ENCODE results near the gene ODR4.

The ODR4 gene

DNA sequence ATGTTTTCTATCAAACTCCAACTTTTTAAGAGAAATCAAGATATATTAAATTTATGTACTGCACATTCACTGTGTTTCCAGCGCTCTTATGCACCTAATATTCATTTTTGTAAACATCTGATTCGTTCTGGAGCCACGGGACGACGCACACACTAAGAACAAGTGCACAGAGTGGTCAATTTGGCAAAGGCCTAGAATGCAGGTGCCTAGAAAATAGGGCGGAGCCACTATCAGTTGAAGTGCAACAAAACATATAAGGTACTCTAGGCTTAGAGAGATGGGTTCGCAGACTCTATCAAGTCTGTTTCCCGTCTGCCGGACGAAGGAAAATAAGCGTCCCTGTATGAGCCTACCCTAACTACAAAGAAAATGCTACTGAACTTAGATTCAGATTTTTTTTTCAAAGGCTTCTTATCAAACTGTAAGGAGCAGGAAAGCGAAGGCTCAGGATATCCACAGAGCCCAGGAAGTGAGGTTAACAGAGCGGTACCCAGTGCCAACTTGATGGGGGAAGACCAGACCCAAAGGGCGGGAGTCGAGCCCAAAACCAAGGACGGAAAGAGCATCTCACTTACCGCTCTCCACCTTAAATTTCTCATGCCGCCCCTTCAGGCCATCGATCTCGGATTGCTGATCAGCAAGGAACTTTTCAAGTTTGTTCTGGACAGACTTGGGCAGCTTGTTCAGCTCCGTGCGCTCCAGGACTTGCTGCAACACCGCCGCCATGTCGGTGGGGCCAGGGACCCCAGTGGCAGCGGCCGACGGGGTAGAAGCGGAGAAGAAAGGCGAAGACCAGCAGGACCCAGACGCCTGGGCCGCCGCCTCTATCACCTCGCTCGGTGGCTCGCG lies 1.1 kb upstream of the ODR4 start:
- Histone ChIP-seq H3K9me3 (ENCODE audit: low read length) (no peaks in the 10 kb centered on the region), H3K27ac (ENCODE audit: low read depth, low read length, poor library complexity, severe bottlenecking) (peak overlapping the region; percentile 77), H3K9ac (ENCODE audit: low read length) (peak overlapping the region; percentile 82), H3K4me1 (ENCODE audit: insufficient read depth, low read length, severe bottlenecking) (peaks cover 27% of the 10 kb centered on the region), H3K9me2 (ENCODE audit: low read depth, low read length) (no peaks in the 10 kb centered on the region), H3F3A (ENCODE audit: insufficient read depth, low read length) (no peaks in the 10 kb centered on the region), H3K79me2 (ENCODE audit: insufficient read depth, low read length) (peaks cover 44% of the 10 kb centered on the region), H3K4me2 (ENCODE audit: low read length) (peak overlapping the region; percentile 82), H3K4me3 (ENCODE audit: low read depth, low read length, poor library complexity, severe bottlenecking) (peak overlapping the region; percentile 89), H3K27me3 (ENCODE audit: insufficient read depth, low read length) (no peaks in the 10 kb centered on the region), H4K20me1 (ENCODE audit: insufficient read depth, low read length) (no peaks in the 10 kb centered on the region), H2AFZ (ENCODE audit: low read length) (no peak overlapping the region), H3K36me3 (ENCODE audit: insufficient read depth, low read length) (peaks cover 38% of the 10 kb centered on the region)
- no peak for TF ChIP-seq EZH2 (IDR thresholded peaks at IDR 0.05; ENCODE audit: borderline replicate concordance, low read length)
- TF ChIP-seq, protein P1, sequence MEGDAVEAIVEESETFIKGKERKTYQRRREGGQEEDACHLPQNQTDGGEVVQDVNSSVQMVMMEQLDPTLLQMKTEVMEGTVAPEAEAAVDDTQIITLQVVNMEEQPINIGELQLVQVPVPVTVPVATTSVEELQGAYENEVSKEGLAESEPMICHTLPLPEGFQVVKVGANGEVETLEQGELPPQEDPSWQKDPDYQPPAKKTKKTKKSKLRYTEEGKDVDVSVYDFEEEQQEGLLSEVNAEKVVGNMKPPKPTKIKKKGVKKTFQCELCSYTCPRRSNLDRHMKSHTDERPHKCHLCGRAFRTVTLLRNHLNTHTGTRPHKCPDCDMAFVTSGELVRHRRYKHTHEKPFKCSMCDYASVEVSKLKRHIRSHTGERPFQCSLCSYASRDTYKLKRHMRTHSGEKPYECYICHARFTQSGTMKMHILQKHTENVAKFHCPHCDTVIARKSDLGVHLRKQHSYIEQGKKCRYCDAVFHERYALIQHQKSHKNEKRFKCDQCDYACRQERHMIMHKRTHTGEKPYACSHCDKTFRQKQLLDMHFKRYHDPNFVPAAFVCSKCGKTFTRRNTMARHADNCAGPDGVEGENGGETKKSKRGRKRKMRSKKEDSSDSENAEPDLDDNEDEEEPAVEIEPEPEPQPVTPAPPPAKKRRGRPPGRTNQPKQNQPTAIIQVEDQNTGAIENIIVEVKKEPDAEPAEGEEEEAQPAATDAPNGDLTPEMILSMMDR (IDR thresholded peaks at IDR 0.05; ENCODE audit: low read length): no peak

DNA sequence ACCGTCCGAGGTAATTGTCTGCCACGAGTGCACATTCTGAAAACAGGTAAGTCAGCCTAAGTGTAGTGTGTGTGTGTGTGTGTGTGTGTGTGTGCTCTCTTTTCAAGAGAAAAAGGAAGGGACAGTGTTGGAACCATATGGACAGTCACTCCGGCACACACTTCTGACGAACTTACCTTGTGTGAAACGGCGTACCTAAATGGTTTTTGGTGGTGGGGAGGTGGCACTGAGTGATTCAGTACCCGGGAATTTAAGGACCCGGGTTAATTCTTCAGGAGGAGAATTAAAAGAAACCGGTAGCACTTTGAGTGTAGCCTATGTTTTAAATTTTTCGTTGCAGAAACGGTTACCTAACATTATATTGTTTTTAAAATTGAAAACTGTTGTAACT lies 286 bp downstream of the ODR4 start:
- Histone ChIP-seq H3K9me2 (ENCODE audit: low read depth, low read length) (no peaks in the 10 kb centered on the region), H3K27ac (ENCODE audit: low read depth, low read length, poor library complexity, severe bottlenecking) (peak overlapping the region; percentile 77), H3K36me3 (ENCODE audit: insufficient read depth, low read length) (peaks cover 35% of the 10 kb centered on the region), H3F3A (ENCODE audit: insufficient read depth, low read length) (no peaks in the 10 kb centered on the region), H2AFZ (ENCODE audit: low read length) (peak overlapping the region; percentile 85), H4K20me1 (ENCODE audit: insufficient read depth, low read length) (no peaks in the 10 kb centered on the region), H3K9me3 (ENCODE audit: low read length) (no peaks in the 10 kb centered on the region), H3K79me2 (ENCODE audit: insufficient read depth, low read length) (peaks cover 44% of the 10 kb centered on the region), H3K4me2 (ENCODE audit: low read length) (peak overlapping the region; percentile 80), H3K9ac (ENCODE audit: low read length) (peak overlapping the region; percentile 82), H3K4me3 (ENCODE audit: low read depth, low read length, poor library complexity, severe bottlenecking) (peak overlapping the region; percentile 89), H3K4me1 (ENCODE audit: insufficient read depth, low read length, severe bottlenecking) (peaks cover 27% of the 10 kb centered on the region), H3K27me3 (ENCODE audit: insufficient read depth, low read length) (no peaks in the 10 kb centered on the region)
- no peak for TF ChIP-seq EZH2 (IDR thresholded peaks at IDR 0.05; ENCODE audit: borderline replicate concordance, low read length)
- TF ChIP-seq, protein P1 (IDR thresholded peaks at IDR 0.05; ENCODE audit: low read length): no peak

DNA sequence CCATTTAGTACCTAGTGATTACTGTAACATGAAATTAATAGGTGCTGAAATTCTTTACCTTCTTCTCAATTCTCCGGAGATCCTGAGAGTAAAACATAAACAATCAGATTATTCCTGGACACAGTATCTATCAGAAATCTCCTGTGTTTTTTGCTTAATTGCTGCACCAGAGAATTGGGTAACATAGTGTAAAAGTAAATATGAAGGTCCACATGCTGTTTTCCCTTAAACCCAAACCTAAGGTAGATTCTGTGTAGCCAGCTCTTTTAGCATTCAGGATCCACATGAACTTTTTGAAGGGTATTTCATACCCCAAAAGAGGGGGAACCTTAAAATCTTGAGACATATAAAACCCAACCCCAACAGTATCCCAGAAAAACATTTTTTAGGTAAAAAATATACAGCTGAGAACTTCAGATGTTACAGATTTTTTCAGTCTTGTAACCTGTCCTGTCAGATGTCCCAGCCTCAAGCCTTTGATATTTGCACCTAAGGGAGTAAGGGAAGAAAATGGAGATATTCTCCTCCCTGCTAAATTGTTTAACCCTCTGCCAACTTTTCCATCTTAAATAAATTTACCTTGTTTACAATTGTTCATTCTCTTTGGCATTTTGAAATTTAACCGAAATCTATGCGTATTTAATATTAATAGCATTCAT lies 11.2 kb downstream of the ODR4 start:
- Histone ChIP-seq H3K4me1 (ENCODE audit: insufficient read depth, low read length, severe bottlenecking) (no peaks in the 10 kb centered on the region), H3K4me2 (ENCODE audit: low read length) (no peak overlapping the region), H3K79me2 (ENCODE audit: insufficient read depth, low read length) (no peaks in the 10 kb centered on the region), H3K27me3 (ENCODE audit: insufficient read depth, low read length) (no peaks in the 10 kb centered on the region), H3K9me2 (ENCODE audit: low read depth, low read length) (no peaks in the 10 kb centered on the region), H3F3A (ENCODE audit: insufficient read depth, low read length) (no peaks in the 10 kb centered on the region; the same call in 1 of the 2 replicates), H3K27ac (ENCODE audit: low read depth, low read length, poor library complexity, severe bottlenecking) (no peak overlapping the region), H3K4me3 (ENCODE audit: low read depth, low read length, poor library complexity, severe bottlenecking) (no peak overlapping the region), H3K9me3 (ENCODE audit: low read length) (no peaks in the 10 kb centered on the region), H3K9ac (ENCODE audit: low read length) (no peak overlapping the region), H3K36me3 (ENCODE audit: insufficient read depth, low read length) (peaks cover 51% of the 10 kb centered on the region), H2AFZ (ENCODE audit: low read length) (no peak overlapping the region), H4K20me1 (ENCODE audit: insufficient read depth, low read length) (no peaks in the 10 kb centered on the region)
- TF ChIP-seq, protein P1 (IDR thresholded peaks at IDR 0.05; ENCODE audit: low read length): no peak
- TF ChIP-seq EZH2 (IDR thresholded peaks at IDR 0.05; ENCODE audit: borderline replicate concordance, low read length): no peak

Data from OCI-LY1 (cell line).